Stimulated activated CD4-positive, alpha-beta T cell treated with anti-CD3 and anti-CD28 coated beads, Interleukin-2, amount 100 ng/mL, for 48 hours (primary cell): ENCODE measurements around the gene CYS1.
"Not testable (repeated sequence)": the region's sequence is repeated elsewhere in the genome, so short reads cannot be mapped to it uniquely, and the experiment has no call there.

ENCODE experiments used
- DNase-seq, 2 donors: peaks; one replicate each; pipeline ENCODE4 v3.0.0-alpha.2; 2020

Gene CYS1

DNA sequence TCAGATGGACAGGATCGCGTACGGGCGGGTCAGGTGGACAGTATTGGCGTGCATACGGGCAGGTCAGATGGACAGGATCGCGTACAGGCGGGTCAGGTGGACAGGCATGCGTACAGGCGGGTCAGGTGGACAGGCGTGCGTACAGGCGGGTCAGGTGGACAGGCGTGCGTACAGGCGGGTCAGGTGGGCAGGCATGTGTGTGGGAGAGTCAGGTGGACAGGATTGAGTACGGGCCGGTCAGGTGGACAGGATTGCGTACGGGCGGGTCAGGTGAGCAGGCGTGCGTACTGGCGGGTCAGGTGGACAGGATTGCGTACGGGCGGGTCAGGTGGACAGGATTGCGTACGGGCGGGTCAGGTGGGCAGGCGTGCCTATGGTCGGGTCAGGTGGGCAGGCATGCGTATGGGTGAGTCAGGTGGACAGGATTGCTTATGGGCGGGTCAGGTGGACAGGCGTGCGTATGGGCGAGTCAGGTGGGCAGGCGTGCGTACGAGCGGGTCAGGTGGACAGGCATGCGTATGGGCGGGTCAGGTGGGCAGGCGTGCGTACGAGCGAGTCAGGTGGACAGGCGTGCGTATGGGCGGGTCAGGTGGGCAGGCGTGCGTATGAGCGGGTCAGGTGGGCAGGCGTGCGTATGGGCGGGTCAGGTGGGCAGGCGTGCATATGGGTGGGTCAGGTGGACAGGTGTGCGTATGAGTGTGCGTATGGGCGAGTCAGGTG is 68.4 kb downstream of the CYS1 start:
- DNase-seq, result not testable (repeated sequence)

GRCh38 chr2:10010861-10011605 is 69.2 kb downstream of the CYS1 start:
- DNase-seq, result not testable (repeated sequence)

DNA sequence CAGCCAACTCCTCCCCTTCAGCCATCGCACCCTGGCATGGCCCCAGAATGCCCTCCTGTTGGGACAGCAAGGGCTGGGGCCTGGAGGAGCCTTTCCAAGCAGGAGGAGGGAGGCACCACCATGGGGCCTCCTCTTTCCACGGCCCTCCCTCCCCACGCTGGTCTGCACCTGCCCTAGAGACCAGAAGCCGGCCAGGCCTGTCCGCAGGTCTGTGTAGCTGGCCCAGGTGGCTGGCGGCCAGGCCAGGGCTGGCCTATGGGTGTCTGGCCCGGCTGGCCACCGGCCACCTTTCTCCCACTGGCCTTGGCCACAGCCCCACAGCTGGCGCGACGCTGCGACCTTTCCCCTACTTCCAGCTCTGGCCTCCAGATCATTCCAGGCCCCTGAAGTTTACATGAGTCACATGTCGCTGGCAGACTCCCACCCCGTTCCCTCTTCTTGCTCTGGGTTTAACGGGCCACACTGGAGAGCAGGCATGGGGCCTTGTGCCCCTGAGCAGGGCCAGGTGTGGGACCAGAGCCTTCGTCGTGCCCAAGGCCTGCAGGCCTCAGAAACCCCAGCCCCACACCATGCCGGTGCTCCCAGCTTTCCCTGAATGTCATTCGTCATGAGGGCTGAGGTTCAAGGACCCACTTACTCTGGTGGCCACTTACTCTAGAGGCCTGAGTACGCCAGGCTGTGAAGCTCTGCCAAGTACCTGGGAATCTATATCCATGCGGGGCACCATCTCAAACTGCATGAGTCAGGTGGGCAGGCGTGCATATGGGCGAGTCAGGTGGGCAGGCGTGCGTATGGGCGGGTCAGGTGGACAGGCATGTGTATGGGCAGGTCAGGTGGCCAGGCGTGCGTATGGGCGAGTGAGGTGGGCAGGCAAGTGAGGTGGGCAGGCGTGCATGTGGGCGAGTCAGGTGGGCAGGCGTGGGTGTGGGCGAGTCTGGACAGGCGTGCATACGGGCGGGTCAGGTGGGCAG is 70.1 kb downstream of the CYS1 start:
- DNase-seq, result no peak

DNA sequence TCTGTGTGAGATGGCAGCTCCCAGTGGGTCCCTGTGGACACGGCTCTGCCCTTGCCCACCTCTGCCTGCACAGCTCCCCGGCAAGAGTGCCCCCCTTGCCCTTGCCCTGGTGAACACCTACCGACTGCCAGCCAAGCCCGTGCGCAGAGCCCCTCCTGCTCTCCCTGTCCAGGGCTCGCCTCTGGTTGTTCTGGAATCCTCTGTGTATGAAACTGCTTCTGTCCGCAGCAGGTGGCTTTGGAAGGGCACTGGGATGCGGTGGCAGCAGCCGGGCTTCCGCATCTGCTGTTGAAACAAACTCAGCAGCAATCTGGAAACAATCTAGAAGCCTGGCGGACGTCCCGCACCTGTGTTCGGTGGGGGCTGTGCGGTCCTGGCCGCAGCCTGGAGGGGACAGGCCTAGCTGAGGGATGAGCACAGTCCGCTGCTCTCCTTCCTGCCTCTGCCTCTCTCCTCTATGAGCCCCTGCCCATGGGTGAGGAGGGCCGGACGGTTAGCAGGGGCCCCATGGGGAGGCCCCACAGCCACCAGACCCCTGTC is 70.9 kb downstream of the CYS1 start:
- DNase-seq, result no peak

DNA sequence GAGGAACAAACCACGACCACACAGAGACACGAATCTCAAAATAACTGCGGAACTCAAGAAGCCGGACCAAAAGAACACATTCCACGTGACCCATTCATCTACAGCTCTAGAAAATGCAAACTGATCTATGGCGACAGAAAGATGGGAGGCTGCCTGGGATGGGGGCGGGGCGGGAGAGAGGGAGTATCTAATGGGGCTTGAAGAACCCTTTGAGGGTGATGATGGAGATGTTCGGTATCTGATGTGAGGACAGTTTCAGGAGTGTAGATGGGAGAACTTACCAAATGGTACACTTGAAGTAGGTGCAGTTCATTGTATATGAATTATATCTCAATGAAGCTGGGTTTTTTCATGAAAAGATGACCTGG is 71.4 kb downstream of the CYS1 start:
- DNase-seq, result no peak

- DNase-seq, result no peak
Measured at GRCh38 chr2:10007921-10008808, 72.0 kb downstream of the CYS1 start.

GRCh38 chr2:10007435-10007834 is 72.8 kb downstream of the CYS1 start:
- no peak for DNase-seq
